Choroid plexus epithelial cell (primary cell): ENCODE data around the gene NKAPD1.
A peak's percentile ranks its signal among the peaks of the same experiment; 100 is the strongest.

Experiments
- DNase-seq: peaks from one replicate; pipeline ENCODE4 v3.0.0-alpha.2; 2010; ENCODE audit warnings: low read depth
- H3K4me3 ChIP-seq: 2 replicates; pipeline ENCODE4 v1.5.1; 2011; ENCODE audit warnings: low read depth, mild to moderate bottlenecking, control low read depth, low read length, moderate library complexity
- TF ChIP-seq, protein P1 (sequence below): conservative IDR thresholded peaks from 2 replicates; pipeline ENCODE4 v1.5.1; 2011; ENCODE audit warnings: low read depth, mild to moderate bottlenecking, control low read depth, inconsistent platforms, low read length, moderate library complexity

The NKAPD1 gene

DNA sequence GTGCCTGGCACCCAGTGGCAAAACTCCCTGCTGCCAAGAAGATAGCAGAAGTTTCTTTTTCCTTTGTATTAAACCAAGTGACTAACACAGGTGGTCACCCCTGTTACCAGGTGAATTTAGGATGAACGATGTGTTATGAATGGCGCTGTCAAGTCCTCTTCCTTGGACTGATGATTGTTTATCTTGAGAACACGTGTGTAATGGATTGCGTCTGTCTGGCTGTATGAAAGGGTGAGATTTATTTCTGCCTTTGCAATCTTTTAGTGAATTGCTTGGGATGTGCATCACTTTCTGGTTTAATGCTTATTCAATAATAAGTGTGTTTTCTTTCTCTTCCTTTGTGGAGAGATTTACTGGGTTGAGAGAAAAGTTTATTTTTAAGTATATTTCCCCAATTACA is 49.0 kb downstream of the NKAPD1 start:
- no peak for DNase-seq
- no peak overlapping the region for H3K4me3 ChIP-seq
- TF ChIP-seq, protein P1, sequence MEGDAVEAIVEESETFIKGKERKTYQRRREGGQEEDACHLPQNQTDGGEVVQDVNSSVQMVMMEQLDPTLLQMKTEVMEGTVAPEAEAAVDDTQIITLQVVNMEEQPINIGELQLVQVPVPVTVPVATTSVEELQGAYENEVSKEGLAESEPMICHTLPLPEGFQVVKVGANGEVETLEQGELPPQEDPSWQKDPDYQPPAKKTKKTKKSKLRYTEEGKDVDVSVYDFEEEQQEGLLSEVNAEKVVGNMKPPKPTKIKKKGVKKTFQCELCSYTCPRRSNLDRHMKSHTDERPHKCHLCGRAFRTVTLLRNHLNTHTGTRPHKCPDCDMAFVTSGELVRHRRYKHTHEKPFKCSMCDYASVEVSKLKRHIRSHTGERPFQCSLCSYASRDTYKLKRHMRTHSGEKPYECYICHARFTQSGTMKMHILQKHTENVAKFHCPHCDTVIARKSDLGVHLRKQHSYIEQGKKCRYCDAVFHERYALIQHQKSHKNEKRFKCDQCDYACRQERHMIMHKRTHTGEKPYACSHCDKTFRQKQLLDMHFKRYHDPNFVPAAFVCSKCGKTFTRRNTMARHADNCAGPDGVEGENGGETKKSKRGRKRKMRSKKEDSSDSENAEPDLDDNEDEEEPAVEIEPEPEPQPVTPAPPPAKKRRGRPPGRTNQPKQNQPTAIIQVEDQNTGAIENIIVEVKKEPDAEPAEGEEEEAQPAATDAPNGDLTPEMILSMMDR = no peak

DNA sequence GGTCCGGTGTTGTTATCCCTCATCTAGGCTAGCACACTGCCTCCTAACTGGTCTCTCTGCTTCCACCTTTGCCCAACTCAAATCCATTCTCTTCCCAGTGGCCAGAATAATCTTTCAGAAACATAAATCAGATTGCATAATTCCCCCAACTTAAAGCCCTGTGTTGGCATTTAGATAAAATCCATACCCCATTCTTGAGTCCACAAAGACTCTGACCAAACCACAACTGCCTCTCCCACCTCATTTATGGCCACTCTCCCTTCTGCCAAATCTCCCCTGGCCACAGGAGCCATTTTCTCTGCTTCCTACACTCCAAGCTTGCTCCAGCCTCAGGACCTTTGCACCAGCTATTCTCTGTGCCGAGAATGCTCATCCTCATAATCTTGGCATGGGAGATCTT is 53.0 kb downstream of the NKAPD1 start:
- DNase-seq = no peak
- no peak overlapping the region for H3K4me3 ChIP-seq
- TF ChIP-seq, protein P1 = no peak

DNA sequence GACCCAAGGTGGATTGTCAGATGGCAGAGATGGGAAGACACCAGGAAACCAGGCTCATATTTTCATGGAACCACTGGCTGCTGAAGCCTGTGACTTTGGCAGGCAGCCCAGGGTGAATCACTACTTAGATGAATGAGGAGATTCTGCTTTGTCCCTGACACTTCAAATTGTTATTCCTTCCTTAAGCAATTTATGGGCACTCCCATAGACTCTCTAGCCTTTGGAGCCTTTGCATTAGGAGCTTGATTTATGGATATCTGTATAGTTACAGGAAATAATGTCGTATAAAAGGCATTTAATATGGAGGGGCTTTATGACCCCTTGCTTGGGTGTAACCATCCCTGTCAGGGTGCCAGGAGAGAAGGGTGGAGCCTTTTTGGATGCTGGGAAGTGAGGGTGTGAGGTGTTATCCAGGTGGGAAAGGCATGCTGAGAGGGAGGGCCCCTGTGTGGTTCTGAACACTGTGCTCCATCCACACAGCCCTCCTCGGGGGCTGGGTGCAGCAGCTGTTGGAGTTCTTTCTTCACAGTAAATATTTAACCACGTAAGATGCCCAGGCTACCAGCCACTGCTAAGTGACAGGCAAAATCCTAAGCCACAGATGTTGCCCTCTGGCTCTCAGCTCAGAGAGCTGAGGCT is 54.5 kb downstream of the NKAPD1 start:
- DNase-seq = peak; percentile 76

DNA sequence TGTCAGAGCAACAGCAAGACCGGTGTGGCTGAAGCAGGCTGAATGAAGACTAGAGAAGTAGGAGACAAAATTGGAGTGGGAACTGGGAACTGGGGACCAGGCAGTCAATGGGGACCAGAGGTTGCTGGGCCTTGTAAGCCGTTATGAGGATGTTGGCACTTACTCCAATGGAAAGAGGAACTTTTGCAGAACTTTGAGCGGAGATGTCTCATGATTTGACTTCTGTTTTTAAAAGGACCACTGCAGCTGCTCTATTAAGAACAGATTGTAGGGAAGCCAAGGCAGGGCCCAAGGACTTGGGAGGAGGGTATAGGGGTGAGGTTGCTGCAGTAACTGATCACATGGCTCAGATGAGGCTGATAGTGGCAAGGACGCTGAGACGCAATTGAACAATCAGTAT is 55.6 kb downstream of the NKAPD1 start:
- H3K4me3 ChIP-seq = no peak overlapping the region
- TF ChIP-seq, protein P1 = no peak
- no peak for DNase-seq

More for the DNA sequence above, 54.5 kb downstream of the NKAPD1 start:
- H3K4me3 ChIP-seq = no peak overlapping the region
- TF ChIP-seq, protein P1 = no peak

DNA sequence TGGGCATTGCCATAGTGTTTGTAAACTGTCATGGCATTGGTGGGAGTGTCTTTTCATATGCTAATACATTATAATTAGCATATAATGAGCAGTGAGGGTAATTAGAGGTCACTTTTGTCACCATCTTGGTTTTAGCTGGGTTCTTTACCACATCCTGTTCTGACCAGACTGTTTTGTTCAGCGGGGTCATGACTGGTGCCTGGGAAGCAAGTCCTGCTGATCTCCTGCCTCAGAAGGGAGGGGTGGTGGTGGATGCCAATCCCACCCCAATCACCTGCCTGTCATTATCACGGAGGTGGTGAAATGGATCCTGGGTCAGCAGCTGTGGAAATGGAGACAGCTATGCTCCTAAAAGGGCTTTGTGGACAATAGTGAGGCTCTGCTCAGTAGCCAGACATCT is 58.6 kb downstream of the NKAPD1 start:
- DNase-seq = no peak
- TF ChIP-seq, protein P1 = no peak
- H3K4me3 ChIP-seq = no peak overlapping the region

DNA sequence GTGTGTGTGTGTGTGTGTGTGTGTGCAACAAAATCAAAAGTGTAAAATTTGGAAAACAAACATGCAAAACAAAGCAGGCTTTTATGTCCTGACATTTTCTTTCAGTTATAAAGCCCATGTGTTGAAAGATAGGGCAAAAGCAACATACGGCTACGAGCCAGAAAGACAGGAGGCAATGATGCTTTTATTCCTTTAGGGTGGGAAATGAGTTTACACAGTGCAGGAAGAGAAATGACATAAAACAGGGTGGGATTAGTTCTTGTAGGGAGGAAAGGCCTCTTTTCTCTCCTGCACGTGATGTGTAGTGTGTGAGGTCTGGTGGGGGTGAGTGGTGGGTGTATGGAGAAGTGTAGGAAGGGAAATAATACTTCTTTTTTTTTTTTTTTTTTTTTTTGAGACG is 60.4 kb downstream of the NKAPD1 start:
- TF ChIP-seq, protein P1 = no peak
- DNase-seq = no peak
- no peak overlapping the region for H3K4me3 ChIP-seq
